Esophagus muscularis mucosa (tissue), 4 donors: ENCODE data around the gene OR2B2. TPM values are rescaled to one million over a fixed set of nuclear protein-coding genes. Genes with fewer than 3 reads are reported as not detected.
"Not testable (repeated sequence)": the region's sequence is repeated elsewhere in the genome, so short reads cannot be mapped to it uniquely, and the experiment has no call there.

Experiments
- DNase-seq: peaks from one replicate; pipeline ENCODE4 v3.0.0-alpha.2; 2017; ENCODE audit errors: extremely low spot score
- H3K27ac ChIP-seq, 4 donors: fragments of 200-600 bp; sonication (generic); replicated peaks in 1 of 4; 1 replicate in 3 of 4; 2 replicates in 1 of 4; pipeline ENCODE4 v1.5.1; 2016 to 2019; ENCODE audit warnings: mild to moderate bottlenecking in 1 of 4
- H3K27me3 ChIP-seq, 4 donors: fragments of 200-600 bp; sonication (generic); one replicate each; pipeline versions ENCODE4 v1.5.1 to v1.6.0; 2016 to 2019
- H3K36me3 ChIP-seq, 4 donors: fragments of 200-600 bp; sonication (generic); one replicate each; pipeline ENCODE4 v1.5.1; 2016 to 2019
- H3K4me1 ChIP-seq, 4 donors: fragments of 200-600 bp; sonication (generic); one replicate each; pipeline ENCODE4 v1.5.1; 2016 to 2019
- H3K4me3 ChIP-seq, 4 donors: fragments of 200-600 bp; sonication (generic); 1 replicate in 2 of 4; 2 replicates in 2 of 4; pipeline ENCODE4 v1.5.1; 2016 to 2019; ENCODE audit warnings: mild to moderate bottlenecking in 4 of 4, moderate library complexity in 1 of 4
- H3K9me3 ChIP-seq, 4 donors: fragments of 200-600 bp; sonication (generic); 1 replicate in 3 of 4; 2 replicates in 1 of 4; pipeline ENCODE4 v1.5.1; 2016 to 2019
- CTCF ChIP-seq, 3 experiments: fragments of 200-600 bp in 2 of 3; fragments of 450-650 bp in 1 of 3; sonication (generic) in 2 of 3; IDR thresholded peaks; one replicate each; pipeline ENCODE4 v1.5.1; 2017 to 2019; ENCODE audit warnings: antibody characterized with exemption in 3 of 3, mild to moderate bottlenecking in 2 of 3, moderate library complexity in 1 of 3
- EP300 ChIP-seq: sonication (generic); formaldehyde crosslinking; IDR thresholded peaks from one replicate; pipeline ENCODE4 v1.6.1; 2017; ENCODE audit warnings: antibody characterized with exemption
- POLR2A ChIP-seq: fragments of 450-650 bp; IDR thresholded peaks from one replicate; pipeline ENCODE4 v1.6.1; 2017; ENCODE audit warnings: antibody characterized with exemption, moderate library complexity, mild to moderate bottlenecking, low read depth
- POLR2AphosphoS5 ChIP-seq, 2 donors: sonication (generic); formaldehyde crosslinking; IDR thresholded peaks; one replicate each; pipeline ENCODE4 v1.6.1; 2017; ENCODE audit warnings: antibody characterized with exemption in 2 of 2
- WGBS: methylation state at CpG from one replicate; pipeline ENCODE4 v1.1.5; 2018; 5-methylcytosine and 5-hydroxymethylcytosine counted together
- intact Hi-C: fragments of 100-400 bp; cut with DNase I; formaldehyde crosslinking; loops from one replicate; pipeline ENCODE4 v1.15.1; 2023
- total RNA-seq, 4 donors: library from RNA; depleted of rRNA; stranded (reverse); fragments of >200 nt; gene quantifications; one replicate each; pipeline versions ENCODE4 v1.1.0 to v1.2.1, GENCODE V29; 2016

Gene OR2B2
- total RNA-seq, 4 donors from 2014 or later: not detected

GRCh38 chr6:27948237-27948636, 36.0 kb upstream of the OR2B2 start:
- H3K4me3 ChIP-seq: no peak overlapping the region
- no peak for DNase-seq
- H3K9me3 ChIP-seq: peaks cover 0 to 3% (median 0%) of the 10 kb centered on the region in 4 donors
- 80% methylated on average over 1 of the region's 1 CpG for WGBS
- TF ChIP-seq POLR2AphosphoS5 (IDR thresholded peaks at IDR 0.05): no peak
- TF ChIP-seq POLR2A: no peak
- TF ChIP-seq CTCF (IDR thresholded peaks at IDR 0.05): no peak
- no peak for TF ChIP-seq EP300
- intact Hi-C loops: no loop called here
- H3K27ac ChIP-seq: no peak overlapping the region
- peaks cover 0 to 6% (median 0%) of the 10 kb centered on the region in 4 donors for H3K27me3 ChIP-seq
- H3K36me3 ChIP-seq: no peaks in the 10 kb centered on the region
- no peaks in the 10 kb centered on the region for H3K4me1 ChIP-seq

- H3K4me3 ChIP-seq, H3K4me1 ChIP-seq, DNase-seq, H3K9me3 ChIP-seq, H3K36me3 ChIP-seq, intact Hi-C loops, H3K27me3 ChIP-seq, H3K27ac ChIP-seq: not testable (repeated sequence)
- 51% methylated on average over 4 of the region's 6 CpGs for WGBS
Measured at GRCh38 chr6:27943072-27943471, 30.9 kb upstream of the OR2B2 start.

GRCh38 chr6:27940766-27941165, 28.6 kb upstream of the OR2B2 start:
- TF ChIP-seq POLR2A (no peak), EP300 (no peak), CTCF (IDR thresholded peaks at IDR 0.05) (no peak), POLR2AphosphoS5 (IDR thresholded peaks at IDR 0.05) (no peak)
- Histone ChIP-seq H3K36me3 (no peaks in the 10 kb centered on the region), H3K9me3 (no peaks in the 10 kb centered on the region), H3K27me3 (peaks cover 0 to 10% (median 0%) of the 10 kb centered on the region in 4 donors), H3K4me1 (no peaks in the 10 kb centered on the region), H3K4me3 (no peak overlapping the region), H3K27ac (no peak overlapping the region)
- intact Hi-C loops: no loop called here
- no peak for DNase-seq
- WGBS: 69% methylated on average over 1 of the region's 1 CpG

GRCh38 chr6:27931209-27931608, 19.0 kb upstream of the OR2B2 start:
- H3K36me3 ChIP-seq: no peaks in the 10 kb centered on the region
- H3K4me1 ChIP-seq: no peaks in the 10 kb centered on the region
- peaks cover 0 to 17% (median 0%) of the 10 kb centered on the region in 4 donors for H3K27me3 ChIP-seq
- no peak for DNase-seq
- H3K4me3 ChIP-seq: no peak overlapping the region
- WGBS: 82% methylated on average over 2 of the region's 2 CpGs
- H3K9me3 ChIP-seq: no peaks in the 10 kb centered on the region
- H3K27ac ChIP-seq: no peak overlapping the region
- TF ChIP-seq EP300: no peak
- TF ChIP-seq POLR2AphosphoS5 (IDR thresholded peaks at IDR 0.05): no peak
- TF ChIP-seq POLR2A: no peak
- no peak for TF ChIP-seq CTCF (IDR thresholded peaks at IDR 0.05)
- intact Hi-C loops: no loop called here

- intact Hi-C loops, H3K4me3 ChIP-seq, H3K36me3 ChIP-seq, H3K4me1 ChIP-seq, H3K27ac ChIP-seq, DNase-seq, H3K9me3 ChIP-seq: not testable (repeated sequence)
- WGBS: 80% methylated on average over 5 of the region's 5 CpGs
- H3K27me3 ChIP-seq: peaks cover 0 to 17% (median 0%) of the 10 kb centered on the region in 4 donors
Measured at GRCh38 chr6:27929930-27930329, 17.7 kb upstream of the OR2B2 start.

GRCh38 chr6:27928041-27928440, 15.8 kb upstream of the OR2B2 start:
- H3K27me3 ChIP-seq: peaks cover 0 to 17% (median 0%) of the 10 kb centered on the region in 4 donors
- H3K4me1 ChIP-seq, H3K27ac ChIP-seq, H3K36me3 ChIP-seq, H3K4me3 ChIP-seq, H3K9me3 ChIP-seq, DNase-seq, intact Hi-C loops: not testable (repeated sequence)
- WGBS: 85% methylated on average over 2 of the region's 2 CpGs
